GM18498 (cell line): ENCODE results near the gene LGMN.

Experiments used
- ATAC-seq: cut with Tn5 transposase; IDR thresholded peaks from one replicate; pipeline ENCODE4 v1.9.1; 2021; ENCODE audit warnings: mild to moderate bottlenecking, moderate library complexity; ENCODE audit not compliant: unreplicated experiment

Gene LGMN

GRCh38 chr14:92656306-92657081, 91.9 kb downstream of the LGMN start:
- ATAC-seq = no peak

DNA sequence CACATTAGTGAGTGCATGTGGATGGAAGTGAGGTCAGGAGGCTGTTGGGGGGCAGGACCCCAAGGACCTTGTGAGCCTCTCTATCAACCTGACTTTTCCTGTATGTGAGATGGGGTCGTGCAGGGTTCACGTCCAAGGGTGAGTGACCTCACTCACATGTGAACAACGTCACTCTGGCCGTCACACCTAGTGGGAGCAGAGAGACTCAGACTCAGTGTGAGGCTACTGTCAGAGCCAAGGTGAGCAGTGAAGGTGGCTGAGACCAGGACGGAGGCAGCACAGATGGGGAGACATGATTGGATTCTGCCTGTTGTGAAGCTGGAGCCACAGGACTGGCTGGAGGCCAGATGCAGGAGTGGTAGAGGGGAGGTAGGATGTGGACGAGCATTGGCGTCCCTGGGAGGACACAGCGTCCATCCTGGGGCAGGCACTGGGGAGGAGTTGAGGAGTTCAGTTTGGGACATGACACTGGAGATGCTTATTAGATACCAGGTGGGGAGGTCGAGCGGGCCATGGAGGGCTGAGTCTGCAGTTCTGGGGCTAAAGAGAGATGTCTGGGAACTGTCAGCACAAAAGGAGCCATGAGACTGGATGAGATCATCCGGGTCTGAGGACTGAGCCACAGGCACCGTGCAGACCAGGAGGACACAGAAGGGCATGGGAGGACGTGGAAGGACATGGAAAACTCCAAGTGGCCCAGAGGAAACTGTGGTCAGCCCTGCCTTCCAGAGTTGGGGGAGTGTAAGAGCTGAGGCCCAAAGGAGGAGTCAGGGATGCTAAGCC, 92.8 kb downstream of the LGMN start:
- ATAC-seq = no peak

DNA sequence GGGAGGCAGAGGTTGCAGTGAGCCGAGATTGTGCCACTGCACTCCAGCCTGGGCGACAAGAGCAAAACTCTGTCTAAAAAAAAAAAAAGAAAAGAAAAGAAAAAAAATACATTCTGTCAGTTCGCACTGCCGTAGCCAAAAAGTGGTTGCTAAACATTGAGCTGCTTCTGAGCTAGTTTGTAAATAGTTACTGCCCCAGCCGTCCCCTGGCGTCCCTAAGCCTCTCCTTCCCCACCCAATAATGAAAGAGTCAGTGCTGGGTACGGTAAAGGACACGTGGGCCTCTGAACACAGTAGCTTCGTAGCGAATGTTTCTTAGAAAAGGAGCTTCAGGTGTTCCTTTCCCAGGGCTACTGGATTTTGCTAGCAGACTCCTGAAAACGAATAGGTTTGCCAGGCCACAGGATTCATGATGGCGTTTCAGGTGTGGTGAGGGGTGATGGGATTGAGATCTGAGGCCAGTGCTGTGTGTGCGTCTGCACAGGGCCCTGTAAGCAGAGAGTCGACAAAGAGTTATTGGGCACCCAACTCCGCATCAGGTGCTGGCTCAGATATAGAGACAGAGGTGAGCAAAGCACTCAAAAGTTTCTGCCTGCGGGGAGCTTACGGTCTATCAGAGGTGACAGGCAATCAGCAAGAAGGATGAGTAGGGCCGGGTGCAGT, 94.1 kb downstream of the LGMN start:
- ATAC-seq = no peak
